Psoas muscle (tissue), 8 donors: Measurements from ENCODE around the gene CHMP5. TPM values are rescaled to one million over a fixed set of nuclear protein-coding genes. Genes with fewer than 3 reads are reported as not detected.

Experiments
- ATAC-seq, 4 donors: fragments of 200-7000 bp; cut with Tn5 transposase; one replicate each; pipeline ENCODE4 v1.9.1; 2020; ENCODE audit warnings: moderate library complexity in 3 of 4, mild to moderate bottlenecking in 2 of 4
- DNase-seq, 2 donors: peaks; one replicate each; pipeline ENCODE4 v3.0.0-alpha.2; 2020
- H3K27ac ChIP-seq: fragments of 200-600 bp; one replicate; pipeline ENCODE4 v1.8.0; 2022
- H3K27me3 ChIP-seq, 3 donors: fragments of 200-600 bp in 1 of 3; one replicate each; pipeline versions ENCODE4 v1.6.1 to v1.8.0; 2013 to 2022; ENCODE audit warnings: low read length in 2 of 3, mild to moderate bottlenecking in 2 of 3, moderate library complexity in 1 of 3; ENCODE audit not compliant: insufficient read depth in 3 of 3
- H3K36me3 ChIP-seq, 2 donors: fragments of 200-600 bp in 1 of 2; one replicate each; pipeline versions ENCODE4 v1.6.1 to v1.8.0; 2013 to 2022; ENCODE audit warnings: low read depth in 1 of 2, mild to moderate bottlenecking in 1 of 2, moderate library complexity in 1 of 2; ENCODE audit not compliant: insufficient read depth in 1 of 2
- H3K4me1 ChIP-seq: fragments of 200-600 bp; one replicate; pipeline ENCODE4 v1.8.0; 2022
- H3K4me3 ChIP-seq: fragments of 200-600 bp; one replicate; pipeline ENCODE4 v1.8.0; 2022; ENCODE audit warnings: mild to moderate bottlenecking
- H3K9me3 ChIP-seq: fragments of 200-600 bp; one replicate; pipeline ENCODE4 v1.8.0; 2022
- WGBS, 3 donors: extraction: QIAGEN DNeasy Blood & Tissue Kit; methylation state at CpG; one replicate each; pipeline versions ENCODE4 v1.1.6 to v1.1.7; 2013; 5-methylcytosine and 5-hydroxymethylcytosine counted together
- intact Hi-C, 2 donors: fragments of 100-400 bp; cut with DNase I; formaldehyde crosslinking; loops; one replicate each; pipeline versions ENCODE4 v1.11.0 to v1.14.2; 2022
- polyA plus RNA-seq, 3 donors: library from polyadenylated mRNA; stranded (reverse); fragments of 200-250 nt; gene quantifications; one replicate each; pipeline ENCODE4 v1.2.3, GENCODE V29; 2013
- total RNA-seq, 4 donors: library from RNA; stranded (reverse); fragmentation: NEBNext Ultra II Directional in 2 of 4; extraction: Animal tissue kit (Norgen Biotek cat#: 25700) in 2 of 4; gene quantifications; one replicate each; pipeline versions ENCODE4 v1.2.1 to v1.2.4, GENCODE V29; 2021 to 2023
- TF ChIP-seq, protein P1 (sequence below): fragments of 200-600 bp; IDR thresholded peaks from one replicate; pipeline ENCODE4 v1.8.0; 2022; ENCODE audit warnings: antibody characterized with exemption
- donor health status: healthy with polysubstance abuse.
- donor health status: DM: no; HTN: no; CAD: no; lungs with moderate emphysema.
- donor health status: Bipolar disorder and iron deficiency.
- donor health status: healthy.
- donor health status: DM: yes; HTN: yes; CAD: no.
- donor health status: DM: no; HTN: no; CAD: no.
- donor health status: DM: no; HTN: no; CAD: no.
- donor health status: DM: yes; HTN: yes; CAD: no.

CHMP5 gene
- total and polyA plus RNA-seq, 7 donors = 28.7 to 80.4 (median 38.3) TPM

DNA sequence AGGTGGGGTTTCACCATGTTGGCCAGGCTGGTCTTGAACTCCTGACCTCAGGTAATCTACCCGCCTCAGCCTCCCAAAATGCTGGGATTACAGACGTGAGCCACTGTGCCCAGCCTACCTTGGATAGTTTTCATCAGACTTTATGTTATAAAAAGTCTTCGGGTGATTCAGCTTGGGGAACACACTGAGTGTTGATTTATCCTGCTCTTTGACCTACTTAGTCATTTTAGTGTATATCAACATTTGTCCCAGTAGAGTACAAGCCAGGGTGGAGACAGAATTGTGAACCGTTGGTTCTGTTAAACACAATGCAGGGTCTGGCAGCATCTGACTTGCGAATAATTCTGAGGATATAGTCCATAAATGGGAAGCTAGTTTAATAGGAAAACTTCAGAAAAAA, 65.1 kb downstream of the CHMP5 start:
- Histone ChIP-seq H3K4me3 (no peak overlapping the region), H3K27ac (peak overlapping the region; percentile 76), H3K36me3 (peaks cover 10 to 94% of the 10 kb centered on the region in 2 donors), H3K9me3 (no peaks in the 10 kb centered on the region), H3K4me1 (peaks cover 17% of the 10 kb centered on the region), H3K27me3 (no peaks in the 10 kb centered on the region)
- TF ChIP-seq, protein P1, sequence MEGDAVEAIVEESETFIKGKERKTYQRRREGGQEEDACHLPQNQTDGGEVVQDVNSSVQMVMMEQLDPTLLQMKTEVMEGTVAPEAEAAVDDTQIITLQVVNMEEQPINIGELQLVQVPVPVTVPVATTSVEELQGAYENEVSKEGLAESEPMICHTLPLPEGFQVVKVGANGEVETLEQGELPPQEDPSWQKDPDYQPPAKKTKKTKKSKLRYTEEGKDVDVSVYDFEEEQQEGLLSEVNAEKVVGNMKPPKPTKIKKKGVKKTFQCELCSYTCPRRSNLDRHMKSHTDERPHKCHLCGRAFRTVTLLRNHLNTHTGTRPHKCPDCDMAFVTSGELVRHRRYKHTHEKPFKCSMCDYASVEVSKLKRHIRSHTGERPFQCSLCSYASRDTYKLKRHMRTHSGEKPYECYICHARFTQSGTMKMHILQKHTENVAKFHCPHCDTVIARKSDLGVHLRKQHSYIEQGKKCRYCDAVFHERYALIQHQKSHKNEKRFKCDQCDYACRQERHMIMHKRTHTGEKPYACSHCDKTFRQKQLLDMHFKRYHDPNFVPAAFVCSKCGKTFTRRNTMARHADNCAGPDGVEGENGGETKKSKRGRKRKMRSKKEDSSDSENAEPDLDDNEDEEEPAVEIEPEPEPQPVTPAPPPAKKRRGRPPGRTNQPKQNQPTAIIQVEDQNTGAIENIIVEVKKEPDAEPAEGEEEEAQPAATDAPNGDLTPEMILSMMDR = no peak
- ATAC-seq = peak in 3 of 4 donors; percentile 29 to 52 (median 50)
- DNase-seq = no peak
- 76 to 79% (median 78%) methylated on average over 5 of the region's 5 CpGs for WGBS, 3 donors
- intact Hi-C loops = loop anchor here (5.0 kb wide), 2 partner anchors 38 to 43 kb away; partner anchors contain the start of gene NFX1 (in 1 of the 2)

DNA sequence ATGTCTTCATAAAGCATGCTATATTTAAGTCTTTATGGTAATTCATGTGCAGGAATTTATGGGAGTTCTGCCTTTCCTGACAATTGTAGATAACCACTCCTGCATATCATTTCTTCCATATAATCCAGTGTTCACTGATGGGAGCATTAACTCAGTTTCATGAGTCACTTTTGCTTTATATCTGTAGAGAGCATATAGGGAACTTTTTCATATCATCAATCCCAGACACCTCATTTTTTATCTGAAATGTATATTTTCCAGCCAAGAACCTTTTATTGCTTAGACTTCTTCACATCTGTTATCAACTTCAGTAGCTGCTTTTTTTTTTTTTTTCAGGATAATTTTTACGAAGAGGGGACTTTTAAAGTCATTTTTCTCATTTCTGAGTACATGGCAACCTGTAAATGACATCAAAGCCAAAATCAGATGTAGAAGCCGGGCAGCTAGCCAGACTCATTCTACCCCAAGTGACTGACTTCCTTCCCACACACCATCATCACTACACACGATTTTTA, 66.6 kb downstream of the CHMP5 start:
- Histone ChIP-seq H3K9me3 (no peaks in the 10 kb centered on the region), H3K36me3 (peaks cover 10 to 93% of the 10 kb centered on the region in 2 donors), H3K4me3 (no peak overlapping the region), H3K4me1 (peaks cover 17% of the 10 kb centered on the region), H3K27ac (no peak overlapping the region), H3K27me3 (no peaks in the 10 kb centered on the region)
- 65 to 75% (median 70%) methylated on average over 3 of the region's 3 CpGs for WGBS, 3 donors
- ATAC-seq = no peak
- TF ChIP-seq, protein P1 = no peak
- no peak for DNase-seq
- intact Hi-C loops = no loop called here

Other genes starting within 250 kb of the CHMP5 start
- 10 to 100 TPM; 41.7 to 88.3 (median 68.8) TPM for gene DNAJA1, start 239.8 kb upstream of the CHMP5 start, total RNA-seq
- gene DNAJA1, start 239.8 kb upstream of the CHMP5 start, polyA plus RNA-seq = 100 to 1,000 TPM in 1 of 3 donors, 10 to 100 TPM in 2; 46.9 to 135 (median 48.9) TPM
- 10 to 100 TPM; 15.4 to 18.4 (median 16.7) TPM for gene SMU1, start 188.4 kb upstream of the CHMP5 start, total RNA-seq
- 10 to 100 TPM in 2 of 3 donors, 1 to 10 TPM in 1; 8.4 to 15.5 (median 11.6) TPM for gene SMU1, start 188.4 kb upstream of the CHMP5 start, polyA plus RNA-seq
- 10 to 100 TPM; 22.3 to 28.1 (median 24.4) TPM for gene B4GALT1, start 97.7 kb upstream of the CHMP5 start, total RNA-seq
- gene B4GALT1, start 97.7 kb upstream of the CHMP5 start, polyA plus RNA-seq = 10 to 100 TPM; 13.0 to 21.9 (median 17.8) TPM
- not detected for gene SPINK4, start 24.9 kb upstream of the CHMP5 start, total RNA-seq
- gene SPINK4, start 24.9 kb upstream of the CHMP5 start, polyA plus RNA-seq = under 1 TPM in 1 of 3 donors, not detected in 2; 0.34 TPM
- gene BAG1, start 341 bp upstream of the CHMP5 start, total RNA-seq = 100 to 1,000 TPM; 125 to 253 (median 151) TPM
- 100 to 1,000 TPM; 265 to 371 (median 315) TPM for gene BAG1, start 341 bp upstream of the CHMP5 start, polyA plus RNA-seq
- 10 to 100 TPM; 33.8 to 59.2 (median 46.1) TPM for gene NFX1, start 25.5 kb downstream of the CHMP5 start, total RNA-seq
- 10 to 100 TPM; 20.9 to 33.4 (median 26.8) TPM for gene NFX1, start 25.5 kb downstream of the CHMP5 start, polyA plus RNA-seq
- gene AQP7, start 137.5 kb downstream of the CHMP5 start, total RNA-seq = 10 to 100 TPM in 3 of 4 donors, 1 to 10 TPM in 1; 8.6 to 45.0 (median 15.7) TPM
- gene AQP7, start 137.5 kb downstream of the CHMP5 start, polyA plus RNA-seq = 10 to 100 TPM in 2 of 3 donors, 1 to 10 TPM in 1; 8.6 to 10.8 (median 10.7) TPM
- 10 to 100 TPM in 2 of 4 donors, 1 to 10 TPM in 2; 4.7 to 12.0 (median 8.4) TPM for gene AQP3, start 182.5 kb downstream of the CHMP5 start, total RNA-seq
- gene AQP3, start 182.5 kb downstream of the CHMP5 start, polyA plus RNA-seq = 1 to 10 TPM; 2.5 to 3.6 (median 3.1) TPM
- 10 to 100 TPM; 18.8 to 39.9 (median 33.1) TPM for gene NOL6, start 208.9 kb downstream of the CHMP5 start, total RNA-seq
- gene NOL6, start 208.9 kb downstream of the CHMP5 start, polyA plus RNA-seq = 10 to 100 TPM; 24.6 to 37.2 (median 34.3) TPM